PFSK-1 (cell line): ENCODE results near the gene PKP1.

Experiments
- FOXP2 ChIP-seq: optimal IDR thresholded peaks from 2 replicates; pipeline ENCODE3; 2011; ENCODE audit warnings: borderline replicate concordance, control low read depth, inconsistent platforms; ENCODE audit not compliant: insufficient read depth; ENCODE audit errors: extremely low read length, extremely low read depth
- POLR2AphosphoS5 ChIP-seq: IDR thresholded peaks from 2 replicates; pipeline ENCODE4 v1.6.1; 2012; ENCODE audit warnings: low read depth, mild to moderate bottlenecking, control low read depth, low read length, moderate library complexity
- SIN3A ChIP-seq: IDR thresholded peaks from 2 replicates; pipeline ENCODE4 v1.6.1; 2012; ENCODE audit warnings: mild to moderate bottlenecking, low read length, moderate library complexity, borderline replicate concordance; ENCODE audit not compliant: insufficient read depth
- TAF1 ChIP-seq: IDR thresholded peaks from 2 replicates; pipeline ENCODE4 v1.6.1; 2012; ENCODE audit warnings: low read length, control low read depth, borderline replicate concordance; ENCODE audit not compliant: insufficient read depth
- TF ChIP-seq, protein P1 (sequence below), 2 experiments: IDR thresholded peaks; 2 replicates each; pipeline versions ENCODE4 v1.6.1 to v1.8.0; 2011 to 2012; ENCODE audit warnings: low read depth in 2 of 2, low read length in 2 of 2, control low read depth in 1 of 2, inconsistent platforms in 1 of 2, mild to moderate bottlenecking in 1 of 2, moderate library complexity in 1 of 2; ENCODE audit not compliant: insufficient read depth in 1 of 2

Gene PKP1

DNA sequence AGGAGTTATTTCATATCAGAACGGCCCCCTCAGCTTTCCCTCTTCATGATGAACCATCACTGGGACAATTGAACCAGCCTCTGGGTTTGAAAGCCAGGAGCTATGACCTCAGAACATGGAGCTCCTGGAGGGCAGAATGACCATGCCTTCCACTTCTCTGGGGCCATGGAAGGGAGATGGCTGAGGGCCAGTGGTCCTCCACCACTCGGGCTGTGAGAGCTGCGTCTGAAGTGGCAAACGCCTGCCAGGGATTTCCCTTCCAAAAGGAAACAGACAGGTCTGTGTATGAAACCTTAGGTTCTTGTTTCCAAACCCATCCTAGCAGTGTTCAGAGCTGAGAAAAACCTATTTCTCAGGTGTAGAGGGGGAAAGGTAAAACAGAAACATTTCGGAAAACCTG is 22.5 kb downstream of the PKP1 start:
- TF ChIP-seq SIN3A (no peak), POLR2AphosphoS5 (no peak), TAF1 (no peak), FOXP2 (no peak)
- TF ChIP-seq, protein P1, sequence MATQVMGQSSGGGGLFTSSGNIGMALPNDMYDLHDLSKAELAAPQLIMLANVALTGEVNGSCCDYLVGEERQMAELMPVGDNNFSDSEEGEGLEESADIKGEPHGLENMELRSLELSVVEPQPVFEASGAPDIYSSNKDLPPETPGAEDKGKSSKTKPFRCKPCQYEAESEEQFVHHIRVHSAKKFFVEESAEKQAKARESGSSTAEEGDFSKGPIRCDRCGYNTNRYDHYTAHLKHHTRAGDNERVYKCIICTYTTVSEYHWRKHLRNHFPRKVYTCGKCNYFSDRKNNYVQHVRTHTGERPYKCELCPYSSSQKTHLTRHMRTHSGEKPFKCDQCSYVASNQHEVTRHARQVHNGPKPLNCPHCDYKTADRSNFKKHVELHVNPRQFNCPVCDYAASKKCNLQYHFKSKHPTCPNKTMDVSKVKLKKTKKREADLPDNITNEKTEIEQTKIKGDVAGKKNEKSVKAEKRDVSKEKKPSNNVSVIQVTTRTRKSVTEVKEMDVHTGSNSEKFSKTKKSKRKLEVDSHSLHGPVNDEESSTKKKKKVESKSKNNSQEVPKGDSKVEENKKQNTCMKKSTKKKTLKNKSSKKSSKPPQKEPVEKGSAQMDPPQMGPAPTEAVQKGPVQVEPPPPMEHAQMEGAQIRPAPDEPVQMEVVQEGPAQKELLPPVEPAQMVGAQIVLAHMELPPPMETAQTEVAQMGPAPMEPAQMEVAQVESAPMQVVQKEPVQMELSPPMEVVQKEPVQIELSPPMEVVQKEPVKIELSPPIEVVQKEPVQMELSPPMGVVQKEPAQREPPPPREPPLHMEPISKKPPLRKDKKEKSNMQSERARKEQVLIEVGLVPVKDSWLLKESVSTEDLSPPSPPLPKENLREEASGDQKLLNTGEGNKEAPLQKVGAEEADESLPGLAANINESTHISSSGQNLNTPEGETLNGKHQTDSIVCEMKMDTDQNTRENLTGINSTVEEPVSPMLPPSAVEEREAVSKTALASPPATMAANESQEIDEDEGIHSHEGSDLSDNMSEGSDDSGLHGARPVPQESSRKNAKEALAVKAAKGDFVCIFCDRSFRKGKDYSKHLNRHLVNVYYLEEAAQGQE (IDR thresholded peaks at IDR 0.05; ENCODE audit: insufficient read depth in 1 of 2, low read depth in 2 of 2, low read length in 2 of 2): no peak

DNA sequence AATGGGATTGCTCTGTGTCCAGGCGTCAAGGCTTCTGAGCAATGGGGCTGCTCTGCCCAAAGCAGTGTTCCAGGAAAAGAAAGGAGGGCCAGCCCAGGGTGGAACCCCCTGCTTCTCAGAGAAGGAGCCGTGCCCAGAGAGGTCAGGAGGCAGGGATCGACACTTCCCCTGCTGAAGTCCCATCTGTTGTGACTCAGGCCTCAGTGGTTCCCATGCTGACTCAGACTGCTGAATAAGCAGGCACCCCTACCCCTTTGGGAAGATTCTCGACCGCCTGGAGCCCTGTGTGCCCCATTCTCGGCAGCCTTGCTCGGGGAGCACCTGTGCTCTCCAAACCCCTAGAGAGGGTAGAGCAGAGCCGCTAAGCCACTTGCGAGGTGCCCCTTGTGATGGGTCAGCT is 23.9 kb downstream of the PKP1 start:
- TF ChIP-seq TAF1 (no peak), SIN3A (no peak), FOXP2 (no peak), POLR2AphosphoS5 (no peak)
- TF ChIP-seq, protein P1 (IDR thresholded peaks at IDR 0.05; ENCODE audit: insufficient read depth in 1 of 2, low read depth in 2 of 2, low read length in 2 of 2): no peak

DNA sequence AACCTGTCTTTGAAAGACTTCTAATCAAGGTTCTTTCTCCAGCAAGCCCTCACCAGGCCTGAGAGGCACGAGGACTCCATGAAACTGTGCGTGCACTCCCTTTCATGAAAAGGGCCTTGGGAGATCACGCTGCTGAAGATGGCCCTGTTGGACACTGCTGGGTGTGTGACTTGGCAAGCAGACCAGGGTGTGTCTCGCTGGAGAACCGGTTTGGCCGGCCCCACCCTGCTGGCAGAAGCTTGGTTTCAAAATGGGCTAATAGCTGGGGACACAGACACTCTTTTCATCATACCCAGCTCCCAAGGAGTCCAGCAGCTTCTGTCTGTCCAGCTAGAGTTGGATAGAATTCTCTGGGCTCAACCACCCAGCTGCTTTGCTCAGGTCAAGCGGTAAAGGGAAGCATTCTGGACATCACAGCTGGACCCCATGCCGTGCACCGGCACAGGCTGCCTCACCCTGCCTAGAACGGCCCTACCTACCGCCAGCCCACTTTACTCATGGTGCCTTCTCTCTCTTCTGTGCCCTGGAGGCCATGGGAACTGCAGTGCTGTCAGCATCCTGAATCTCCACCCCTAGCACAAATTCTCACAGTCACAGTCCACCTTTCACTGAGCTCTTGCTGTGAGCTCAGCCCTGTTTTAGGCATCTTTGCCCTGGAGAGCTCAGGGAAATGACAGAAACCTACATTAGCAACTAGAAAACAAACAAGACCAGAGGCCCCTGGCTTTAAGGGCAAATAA is 24.6 kb downstream of the PKP1 start:
- TF ChIP-seq POLR2AphosphoS5: no peak
- TF ChIP-seq, protein P1 (IDR thresholded peaks at IDR 0.05; ENCODE audit: insufficient read depth in 1 of 2, low read depth in 2 of 2, low read length in 2 of 2): no peak
- TF ChIP-seq TAF1: no peak
- TF ChIP-seq FOXP2: no peak
- TF ChIP-seq SIN3A: no peak

DNA sequence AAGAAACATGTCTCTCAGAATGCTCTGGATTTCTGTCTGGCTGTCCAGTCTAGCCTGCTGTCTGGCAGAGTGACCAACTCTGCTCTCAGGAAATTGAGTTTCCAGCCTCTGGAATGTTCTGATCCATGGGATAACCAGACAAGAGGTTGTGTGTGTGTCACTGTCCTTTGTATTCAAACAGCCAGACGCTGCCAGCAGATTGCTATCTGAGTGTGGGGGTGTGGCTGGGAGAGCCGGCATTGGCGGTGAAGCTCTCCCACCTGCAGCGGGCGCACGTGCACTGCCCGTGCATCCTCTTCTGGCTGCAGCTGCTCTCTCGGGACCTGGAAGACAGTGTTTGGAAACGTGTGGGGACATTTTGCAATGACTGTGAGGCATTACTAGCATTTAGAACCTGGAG is 26.1 kb downstream of the PKP1 start:
- TF ChIP-seq TAF1 (0 out of 2 replicates have a peak, but pooled peaks have one; percentile 30), FOXP2 (peak; percentile 94), SIN3A (peak; percentile 90; the same call in 1 of the 2 replicates), POLR2AphosphoS5 (no peak)
- TF ChIP-seq, protein P1 (IDR thresholded peaks at IDR 0.05; ENCODE audit: insufficient read depth in 1 of 2, low read depth in 2 of 2, low read length in 2 of 2): peak; percentile 49 to 76; a peak in 3 of 4 replicates
